Neural cell (in vitro differentiated cells): ENCODE measurements around the gene GINS2. TPM values are rescaled to one million over a fixed set of nuclear protein-coding genes. Genes with fewer than 3 reads are reported as not detected.

Experiments used
- H2AFZ ChIP-seq: fragments of 200-600, 300-800 bp; sonication (generic), shearing (Covaris generic); 2 replicates; pipeline ENCODE4 v1.6.0; 2014; ENCODE audit warnings: low read depth, mild to moderate bottlenecking, antibody characterized with exemption, low read length, moderate library complexity
- H3F3A ChIP-seq: fragments of 200-600 bp; shearing (Covaris generic); 2 replicates; pipeline ENCODE4 v1.6.1; 2016; ENCODE audit warnings: mild to moderate bottlenecking, moderate library complexity, mixed read lengths, antibody characterized with exemption, low read length; ENCODE audit not compliant: insufficient read depth, poor library complexity, severe bottlenecking
- H3K27ac ChIP-seq: fragments of 200-600, 300-800 bp; sonication (generic), shearing (Covaris generic); 2 replicates; pipeline ENCODE4 v1.5.1; 2014; ENCODE audit warnings: mild to moderate bottlenecking, low read length, moderate library complexity
- H3K27me3 ChIP-seq: fragments of 300-800, 200-600 bp; sonication (generic), shearing (Covaris generic); 2 replicates; pipeline ENCODE4 v1.6.0; 2014; ENCODE audit warnings: mild to moderate bottlenecking, low read depth, low read length, moderate library complexity; ENCODE audit not compliant: insufficient read depth
- H3K36me3 ChIP-seq: fragments of 300-800, 200-600 bp; sonication (generic), shearing (Covaris generic); 2 replicates; pipeline ENCODE4 v1.5.1; 2014; ENCODE audit warnings: mild to moderate bottlenecking, antibody characterized with exemption, low read length, moderate library complexity; ENCODE audit not compliant: insufficient read depth
- H3K4me2 ChIP-seq: fragments of 300-800, 200-600 bp; sonication (generic), shearing (Covaris generic); 2 replicates; pipeline ENCODE4 v1.6.0; 2014; ENCODE audit warnings: mild to moderate bottlenecking, low read length
- H3K4me3 ChIP-seq: fragments of 300-800, 200-600 bp; sonication (generic), shearing (Covaris generic); 2 replicates; pipeline ENCODE4 v1.5.1; 2014; ENCODE audit warnings: mild to moderate bottlenecking, low read length, moderate library complexity
- H3K79me2 ChIP-seq: fragments of 200-600 bp; shearing (Covaris generic); replicated peaks from 2 replicates; pipeline ENCODE4 v1.6.0; 2014; ENCODE audit warnings: mild to moderate bottlenecking, low read length, moderate library complexity; ENCODE audit not compliant: insufficient read depth
- H3K9ac ChIP-seq: fragments of 300-800, 200-600 bp; sonication (generic), shearing (Covaris generic); 2 replicates; pipeline ENCODE4 v1.6.1; 2016; ENCODE audit warnings: mild to moderate bottlenecking, low read length, mixed read lengths
- H3K9me2 ChIP-seq: fragments of 200-600 bp; shearing (Covaris generic); 2 replicates; pipeline ENCODE4 v1.6.1; 2016; ENCODE audit warnings: mild to moderate bottlenecking, low read length, mixed read lengths; ENCODE audit not compliant: insufficient read depth
- H3K9me3 ChIP-seq: fragments of 200-600, 300-800 bp; sonication (generic), shearing (Covaris generic); 2 replicates; pipeline ENCODE4 v1.6.1; 2016; ENCODE audit warnings: mild to moderate bottlenecking, mixed run types, low read length, moderate library complexity, mixed read lengths
- H4K20me1 ChIP-seq: fragments of 200-600 bp; shearing (Covaris generic); 2 replicates; pipeline ENCODE4 v1.6.1; 2016; ENCODE audit warnings: mild to moderate bottlenecking, mixed run types; ENCODE audit not compliant: insufficient read depth
- CTCF ChIP-seq: fragments of 450-650 bp; IDR thresholded peaks from 2 replicates; pipeline ENCODE4 v1.5.1; 2014; ENCODE audit warnings: antibody characterized with exemption, mild to moderate bottlenecking, moderate library complexity; ENCODE audit not compliant: poor library complexity, severe bottlenecking
- EP300 ChIP-seq: fragments of 450-650 bp; conservative IDR thresholded peaks from 2 replicates; pipeline ENCODE4 v1.6.1; 2014; ENCODE audit warnings: antibody characterized with exemption, mild to moderate bottlenecking, moderate library complexity; ENCODE audit not compliant: poor library complexity, severe bottlenecking
- EZH2 ChIP-seq: fragments of 200-600, 300-800 bp; shearing (Covaris generic), sonication (generic); IDR thresholded peaks from 2 replicates; pipeline ENCODE4 v1.6.1; 2014; ENCODE audit warnings: antibody characterized with exemption, low read length, borderline replicate concordance, mild to moderate bottlenecking; ENCODE audit not compliant: insufficient read depth, poor library complexity, severe bottlenecking
- MXI1 ChIP-seq: fragments of 450-650 bp; conservative IDR thresholded peaks from 2 replicates; pipeline ENCODE4 v1.6.1; 2014; ENCODE audit warnings: antibody characterized with exemption, mild to moderate bottlenecking; ENCODE audit not compliant: poor library complexity, severe bottlenecking
- POLR2AphosphoS5 ChIP-seq: IDR thresholded peaks from 2 replicates; pipeline ENCODE4 v1.6.1; 2012
- RAD21 ChIP-seq: fragments of 450-650 bp; conservative IDR thresholded peaks from 2 replicates; pipeline ENCODE4 v1.6.1; 2014; ENCODE audit warnings: antibody characterized with exemption, mild to moderate bottlenecking, moderate library complexity
- REST ChIP-seq: IDR thresholded peaks from 2 replicates; pipeline ENCODE4 v1.6.1; 2012; ENCODE audit warnings: borderline replicate concordance
- SMC3 ChIP-seq: fragments of 450-650 bp; conservative IDR thresholded peaks from 2 replicates; pipeline ENCODE4 v1.6.1; 2014; ENCODE audit warnings: antibody characterized with exemption, mild to moderate bottlenecking, moderate library complexity; ENCODE audit not compliant: poor library complexity
- TAF1 ChIP-seq: IDR thresholded peaks from 2 replicates; pipeline ENCODE4 v1.6.1; 2012; ENCODE audit warnings: low read depth
- polyA plus RNA-seq: library from polyadenylated mRNA; depleted of rRNA; stranded (reverse); fragments of >200 nt; gene quantifications from 2 replicates; pipeline ENCODE4 v1.2.3, GENCODE V29; 2014

Gene GINS2
- polyA plus RNA-seq, 1 donor from 2014 or later = 9.2 TPM

GRCh38 chr16:85704900-85705846 lies 16.4 kb upstream of the GINS2 start:
- TF ChIP-seq TAF1 = no peak
- TF ChIP-seq RAD21 = no peak
- no peak for TF ChIP-seq CTCF
- TF ChIP-seq SMC3 = no peak
- TF ChIP-seq MXI1 = no peak
- TF ChIP-seq REST = no peak
- TF ChIP-seq POLR2AphosphoS5 = no peak
- no peak for TF ChIP-seq EZH2
- TF ChIP-seq EP300 = no peak
- no peaks in the 10 kb centered on the region for H3K9me3 ChIP-seq
- no peaks in the 10 kb centered on the region for H3F3A ChIP-seq
- H3K36me3 ChIP-seq = no peaks in the 10 kb centered on the region
- no peak overlapping the region for H3K4me3 ChIP-seq
- no peaks in the 10 kb centered on the region for H3K79me2 ChIP-seq
- H4K20me1 ChIP-seq = no peaks in the 10 kb centered on the region
- H3K4me2 ChIP-seq = no peak overlapping the region
- H3K9me2 ChIP-seq = no peaks in the 10 kb centered on the region
- no peak overlapping the region for H3K9ac ChIP-seq
- no peak overlapping the region for H3K27ac ChIP-seq
- no peaks in the 10 kb centered on the region for H3K27me3 ChIP-seq
- H2AFZ ChIP-seq = no peak overlapping the region

- Histone ChIP-seq H4K20me1 (no peaks in the 10 kb centered on the region), H3K27me3 (no peaks in the 10 kb centered on the region), H3K9me2 (no peaks in the 10 kb centered on the region), H2AFZ (no peak overlapping the region), H3K79me2 (no peaks in the 10 kb centered on the region), H3K36me3 (no peaks in the 10 kb centered on the region), H3K27ac (no peak overlapping the region), H3K4me2 (no peak overlapping the region), H3K9me3 (no peaks in the 10 kb centered on the region), H3F3A (no peaks in the 10 kb centered on the region), H3K9ac (no peak overlapping the region), H3K4me3 (no peak overlapping the region)
- TF ChIP-seq EZH2 (no peak), CTCF (no peak), MXI1 (no peak), RAD21 (no peak), POLR2AphosphoS5 (no peak), EP300 (no peak), REST (no peak), SMC3 (no peak), TAF1 (no peak)
Measured at GRCh38 chr16:85704011-85704410, 15.3 kb upstream of the GINS2 start.
